Activated CD8-positive, alpha-beta memory T cell treated with anti-CD3 and anti-CD28 coated beads for 36 hours (primary cell): ENCODE data around the gene JMJD8. TPM values are rescaled to one million over a fixed set of nuclear protein-coding genes. Genes with fewer than 3 reads are reported as not detected.

Experiments
- CTCF ChIA-PET: fragments of 350-600 bp; sonication (Branson Sonifier 250); formaldehyde crosslinking; loops from one replicate; lab custom pipeline; 2021; ENCODE audit warnings: antibody characterized with exemption; lab: Charles Lee
- POLR2A ChIA-PET: fragments of 350-600 bp; sonication (Branson Sonifier 250); formaldehyde crosslinking; loops from one replicate; lab custom pipeline; 2021; ENCODE audit warnings: antibody characterized with exemption; lab: Charles Lee
- total RNA-seq, 2 experiments: library from RNA; stranded (reverse); gene quantifications; one replicate each; pipeline ENCODE4 v1.2.3, GENCODE V29; 2021

The JMJD8 gene, protein sequence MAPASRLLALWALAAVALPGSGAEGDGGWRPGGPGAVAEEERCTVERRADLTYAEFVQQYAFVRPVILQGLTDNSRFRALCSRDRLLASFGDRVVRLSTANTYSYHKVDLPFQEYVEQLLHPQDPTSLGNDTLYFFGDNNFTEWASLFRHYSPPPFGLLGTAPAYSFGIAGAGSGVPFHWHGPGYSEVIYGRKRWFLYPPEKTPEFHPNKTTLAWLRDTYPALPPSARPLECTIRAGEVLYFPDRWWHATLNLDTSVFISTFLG
- total RNA-seq: 10 to 100 TPM; 48.7 to 49.3 TPM

DNA sequence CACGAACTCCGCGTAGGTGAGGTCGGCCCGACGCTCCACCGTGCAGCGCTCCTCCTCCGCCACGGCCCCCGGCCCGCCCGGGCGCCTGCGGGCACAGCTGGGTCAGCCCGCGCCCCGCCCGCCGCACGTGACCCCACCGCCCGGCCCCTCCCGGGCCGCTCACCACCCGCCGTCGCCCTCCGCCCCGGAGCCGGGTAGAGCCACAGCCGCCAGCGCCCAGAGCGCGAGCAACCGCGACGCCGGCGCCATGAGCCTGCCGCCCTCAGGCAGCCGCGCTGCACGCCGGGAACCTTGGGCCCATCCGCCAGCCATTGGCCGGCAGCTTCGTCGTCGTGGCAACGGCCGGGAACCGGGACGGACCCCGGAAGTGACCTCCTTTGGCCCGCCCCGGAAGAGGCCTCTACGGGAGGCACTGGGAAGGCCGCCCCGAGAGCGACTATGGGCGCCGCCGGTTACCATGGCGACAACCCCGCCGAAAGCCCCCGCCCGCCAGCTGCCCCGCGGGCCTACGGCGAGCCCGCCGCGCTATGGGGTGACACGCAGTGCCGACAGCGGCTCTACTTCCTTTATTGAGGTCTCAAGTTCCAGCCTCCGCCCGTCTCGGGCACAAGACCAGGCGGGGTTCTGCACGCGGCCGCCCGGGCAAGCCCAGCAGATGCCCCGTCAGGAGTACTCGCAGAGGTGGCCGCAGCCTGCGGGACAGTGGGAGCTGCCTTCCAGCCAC lies at the start of gene JMJD8:
JMJD8 (minus strand) TSS at position 264 of the 724 bp plus-strand sequence; CDS start at position 249, 15 bp downstream.
- ChIA-PET POLR2A (interaction anchor here (0.8 to 1.2 kb wide), 2 partner anchors 15 to 52 kb away, joined by 3 read pairs; no protein-coding TSS in a partner anchor), CTCF (interaction anchor here (0.9 to 1.7 kb wide), 4 partner anchors 11 to 29 kb away, joined by 3 to 4 read pairs (median 3); no protein-coding TSS in a partner anchor)

DNA sequence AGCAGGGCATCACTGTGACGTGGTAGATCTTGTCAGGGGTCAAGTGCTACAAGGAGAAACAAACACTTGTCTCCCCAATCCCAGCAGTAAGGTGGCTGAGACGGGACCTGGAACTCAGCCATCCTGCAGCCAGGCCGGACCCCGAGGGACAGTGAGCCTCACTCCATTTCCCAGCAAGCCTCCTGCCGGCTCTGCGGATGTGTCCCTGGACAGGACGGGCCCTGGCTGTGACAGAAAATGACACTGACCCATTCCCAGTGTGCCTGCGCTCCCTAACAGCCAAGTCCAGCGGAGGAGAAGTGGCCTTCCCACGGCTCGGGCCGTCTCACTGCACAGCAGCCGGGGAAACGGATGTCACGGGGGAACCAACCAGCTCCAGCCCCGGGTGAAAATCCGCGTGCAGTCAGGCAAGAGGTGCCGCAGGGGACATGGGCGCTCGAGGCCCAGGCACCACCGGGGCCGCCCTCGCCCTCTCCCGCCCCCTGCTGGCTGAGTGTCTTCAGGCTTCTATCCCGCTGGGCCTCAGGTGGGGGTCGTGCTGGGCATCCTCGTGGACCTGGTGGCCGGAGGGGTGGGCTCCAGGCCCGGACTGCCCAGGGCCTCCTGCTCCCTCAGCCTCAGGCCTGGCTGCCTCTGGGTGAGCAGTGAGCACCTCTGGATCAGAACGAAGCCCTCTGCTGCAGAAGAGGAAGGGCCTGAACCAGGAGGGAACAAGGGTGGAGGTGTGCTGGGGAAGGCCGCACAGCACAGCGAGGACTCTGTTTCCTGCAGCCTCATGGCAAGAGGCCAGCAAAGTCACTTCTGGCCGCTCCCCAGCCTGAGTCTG lies 49.5 kb upstream of the JMJD8 start:
- ChIA-PET CTCF (interaction anchor here (1.3 to 1.4 kb wide), 4 partner anchors 14 to 36 kb away, joined by 3 to 7 read pairs (median 4); no protein-coding TSS in a partner anchor), POLR2A (no interaction called here)

GRCh38 chr16:732936-733335 lies 48.8 kb upstream of the JMJD8 start:
- CTCF ChIA-PET: interaction anchor here (1.3 to 1.4 kb wide), 3 partner anchors 13 to 37 kb away, joined by 3 to 7 read pairs (median 3); no protein-coding TSS in a partner anchor
- POLR2A ChIA-PET: interaction anchor here (0.8 kb wide), 1 partner anchor 12 kb away, joined by 3 read pairs; the partner anchor contains the start of gene ANTKMT

DNA sequence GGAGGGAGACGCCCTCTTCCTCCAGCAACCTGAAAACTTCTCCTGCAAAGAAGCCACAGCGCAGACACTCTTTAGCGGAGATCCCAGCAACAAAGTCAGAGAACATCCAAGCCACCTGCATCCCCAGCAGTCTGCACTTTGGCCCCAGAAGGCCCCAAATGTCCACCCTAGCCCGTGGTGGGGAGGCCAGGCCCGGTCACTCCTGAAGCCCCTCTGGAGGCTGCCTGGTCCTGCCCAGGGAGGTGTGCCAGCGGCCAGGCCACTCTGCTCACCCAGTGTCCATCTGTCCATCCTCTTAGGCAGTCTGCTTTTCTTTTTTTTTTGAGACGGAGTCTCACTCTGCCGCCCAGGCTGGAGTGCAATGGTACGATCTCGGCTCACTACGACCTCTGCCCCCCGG lies 48.2 kb upstream of the JMJD8 start:
- CTCF ChIA-PET: interaction anchor here (1.3 to 1.4 kb wide), 3 partner anchors 12 to 38 kb away, joined by 3 to 7 read pairs (median 3); no protein-coding TSS in a partner anchor
- POLR2A ChIA-PET: interaction anchor here (0.8 kb wide), 1 partner anchor 12 kb away, joined by 3 read pairs; the partner anchor contains the start of gene ANTKMT

DNA sequence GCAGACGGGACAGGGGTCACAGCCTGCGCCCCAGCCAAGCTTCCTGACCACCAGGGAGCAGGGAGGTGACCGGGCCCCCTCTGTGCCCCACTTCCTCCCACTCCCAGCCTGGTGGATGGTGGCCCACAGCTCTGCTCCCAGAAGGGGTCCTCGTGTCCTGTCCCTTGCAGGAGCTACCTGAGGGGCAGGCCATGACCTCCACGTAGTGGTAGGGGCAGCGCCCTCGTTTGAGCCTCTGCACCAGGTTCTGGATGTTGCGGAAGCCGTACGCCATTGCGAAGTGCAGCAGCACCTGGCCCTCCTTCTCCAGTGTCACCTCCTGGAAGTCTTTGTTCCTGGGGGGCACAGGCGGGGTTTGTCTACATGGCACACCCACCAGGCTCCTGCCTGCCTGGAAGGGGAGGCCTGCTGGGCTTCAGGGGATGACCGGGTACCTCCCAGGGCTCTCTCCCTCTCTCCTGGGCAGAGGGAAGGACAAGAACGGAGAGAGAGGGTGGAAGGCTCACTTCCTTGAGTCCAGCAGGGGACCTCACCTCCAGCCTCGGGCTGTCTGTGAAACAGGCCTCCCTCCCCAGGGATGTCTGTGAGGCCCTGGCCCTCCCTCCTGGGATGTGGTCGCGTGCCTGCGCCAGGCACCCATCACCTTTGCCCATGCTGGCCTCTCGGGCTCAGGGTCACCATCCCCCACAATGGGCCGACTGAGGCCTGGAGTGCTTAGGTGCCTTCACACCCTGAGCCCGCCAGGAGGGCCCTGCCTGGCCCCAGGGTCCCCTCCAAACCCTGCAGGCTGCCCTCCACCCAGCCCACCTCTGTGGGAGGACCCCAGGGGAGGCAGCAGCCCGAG lies 46.8 kb upstream of the JMJD8 start:
- ChIA-PET CTCF (interaction anchor here (0.6 to 1.8 kb wide), 3 partner anchors 10 to 20 kb away, joined by 3 to 10 read pairs (median 4); partner anchors contain the start of gene ANTKMT), POLR2A (interaction anchor here (0.5 to 2.9 kb wide), 2 partner anchors 10 to 11 kb away, joined by 3 to 15 read pairs; partner anchors contain the start of gene ANTKMT)

DNA sequence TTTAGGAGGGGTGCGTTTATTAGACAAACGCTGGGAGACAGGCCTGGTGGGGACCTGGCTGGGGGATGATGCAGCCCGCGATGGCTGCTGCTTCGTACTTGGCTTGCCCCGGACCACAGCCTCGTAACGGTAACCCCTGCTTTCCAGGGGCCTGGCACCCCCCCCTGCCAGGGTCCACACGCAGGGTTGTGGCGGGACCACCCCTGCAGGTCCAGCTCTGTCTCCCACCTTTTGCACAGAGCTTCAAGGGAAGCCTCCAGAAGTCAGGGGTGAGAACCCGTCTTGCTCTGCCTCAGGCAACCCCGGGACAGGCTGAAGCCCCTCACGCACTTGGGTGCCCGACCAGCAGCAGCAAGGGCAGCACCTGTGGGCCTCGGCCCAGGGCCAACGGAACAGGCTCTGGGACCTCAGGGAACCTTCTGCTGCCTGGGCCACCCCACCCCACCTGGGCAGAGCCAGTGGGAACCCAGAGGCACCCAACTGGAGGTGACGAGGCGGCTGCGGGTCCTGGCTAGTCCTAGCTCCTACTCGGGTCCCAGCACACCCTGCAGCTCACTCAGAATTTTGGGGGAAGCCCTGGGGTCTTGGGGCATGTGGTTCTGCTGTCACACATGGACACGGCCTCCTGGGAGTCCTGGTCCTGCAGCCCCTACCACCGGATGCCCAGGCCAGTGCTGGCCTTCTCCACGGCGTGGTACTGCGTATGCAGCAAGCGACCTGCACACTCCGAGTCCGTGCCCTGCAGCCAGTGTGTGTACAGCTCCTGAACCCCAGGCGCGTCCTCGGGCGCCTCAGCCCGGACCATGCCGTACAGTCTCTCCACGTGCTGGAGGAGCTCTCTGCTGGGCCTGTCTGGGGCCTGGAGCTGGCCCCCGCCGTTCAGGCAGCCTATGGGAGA lies 45.9 kb upstream of the JMJD8 start:
- POLR2A ChIA-PET: interaction anchor here (0.5 to 2.9 kb wide), 2 partner anchors 9 to 12 kb away, joined by 3 to 15 read pairs; partner anchors contain the start of gene ANTKMT
- CTCF ChIA-PET: interaction anchor here (1.1 to 1.8 kb wide), 3 partner anchors 9 to 19 kb away, joined by 3 to 10 read pairs (median 5); partner anchors contain the start of genes ANTKMT and CIAO3

- POLR2A ChIA-PET: interaction anchor here (0.9 to 2.9 kb wide), 3 partner anchors 8 to 95 kb away, joined by 3 to 15 read pairs (median 12); partner anchors contain the start of gene ANTKMT
- CTCF ChIA-PET: interaction anchor here (1.1 to 1.8 kb wide), 4 partner anchors 8 to 18 kb away, joined by 3 to 10 read pairs (median 4); partner anchors contain the start of genes ANTKMT and CIAO3
Observed at GRCh38 chr16:728890-729744, 45.0 kb upstream of the JMJD8 start.

DNA sequence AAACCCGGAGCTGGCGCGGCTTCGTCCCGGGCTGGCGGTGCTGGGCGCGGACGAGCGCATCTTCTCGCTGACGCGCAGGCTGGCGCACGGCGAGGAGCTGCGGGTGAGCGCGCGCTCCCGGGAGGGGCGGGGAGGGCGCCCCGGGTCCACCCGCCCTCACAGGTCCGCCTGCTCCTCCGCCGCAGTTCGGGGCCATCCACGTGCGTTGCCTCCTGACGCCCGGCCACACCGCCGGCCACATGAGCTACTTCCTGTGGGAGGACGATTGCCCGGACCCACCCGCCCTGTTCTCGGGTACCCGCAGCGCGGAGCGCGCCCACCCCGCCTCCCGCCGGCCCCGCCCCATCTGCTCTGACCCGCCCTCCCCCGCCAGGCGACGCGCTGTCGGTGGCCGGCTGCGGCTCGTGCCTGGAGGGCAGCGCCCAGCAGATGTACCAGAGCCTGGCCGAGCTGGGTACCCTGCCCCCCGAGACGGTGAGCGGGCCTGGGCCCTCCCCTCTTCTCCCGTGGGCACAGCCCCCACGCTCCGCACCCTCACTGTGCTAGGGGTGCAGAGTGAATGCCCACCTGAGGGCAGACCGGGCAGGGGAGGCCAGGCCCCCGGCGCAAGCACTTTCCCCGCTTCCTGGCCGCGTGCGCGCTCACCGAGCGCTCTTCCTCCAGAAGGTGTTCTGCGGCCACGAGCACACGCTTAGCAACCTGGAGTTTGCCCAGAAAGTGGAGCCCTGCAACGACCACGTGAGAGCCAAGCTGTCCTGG lies 44.2 kb upstream of the JMJD8 start:
- POLR2A ChIA-PET: interaction anchor here (0.6 to 1.5 kb wide), 6 partner anchors 8 to 688 kb away, joined by 3 to 12 read pairs (median 3); partner anchors contain the start of gene CIAO3
- CTCF ChIA-PET: interaction anchor here (1.1 to 3.0 kb wide), 4 partner anchors 8 to 57 kb away, joined by 3 to 15 read pairs (median 4); partner anchors contain the start of gene CIAO3

DNA sequence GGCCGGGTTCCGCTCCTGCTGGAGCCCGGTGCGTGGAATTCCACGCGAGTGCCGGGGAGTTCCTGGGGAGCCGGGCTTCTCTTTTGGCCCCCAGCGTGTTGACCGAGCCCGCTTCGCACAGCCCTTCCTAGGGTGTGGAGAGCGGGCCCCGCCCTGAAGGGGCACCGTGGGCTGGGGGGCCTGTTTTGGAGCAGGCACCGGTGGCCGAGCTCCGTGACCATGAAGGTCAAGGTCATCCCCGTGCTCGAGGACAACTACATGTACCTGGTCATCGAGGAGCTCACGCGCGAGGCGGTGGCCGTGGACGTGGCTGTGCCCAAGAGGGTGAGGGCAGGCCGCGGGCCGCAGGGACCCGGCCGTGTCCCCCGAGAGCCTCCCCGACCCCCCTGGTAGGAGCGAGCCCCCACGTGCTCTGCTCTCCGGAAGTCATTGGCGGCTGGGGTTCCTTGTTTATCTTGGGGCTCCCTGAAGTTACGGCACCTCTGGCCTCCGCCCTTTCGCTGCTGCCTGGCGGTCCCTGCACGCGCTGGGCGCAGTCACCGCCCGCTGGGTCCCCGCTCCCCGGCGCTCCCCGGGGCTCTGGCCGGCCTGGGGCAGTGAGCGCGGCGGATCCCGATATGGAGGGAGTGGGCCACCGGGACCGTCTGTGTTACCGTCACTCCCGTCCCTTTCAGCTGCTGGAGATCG lies 43.3 kb upstream of the JMJD8 start:
- ChIA-PET CTCF (interaction anchor here (1.1 to 3.0 kb wide), 5 partner anchors 8 to 58 kb away, joined by 3 to 15 read pairs (median 3); partner anchors contain the start of gene CIAO3), POLR2A (interaction anchor here (0.9 to 1.5 kb wide), 2 partner anchors 9 to 32 kb away, joined by 3 to 7 read pairs; no protein-coding TSS in a partner anchor)

DNA sequence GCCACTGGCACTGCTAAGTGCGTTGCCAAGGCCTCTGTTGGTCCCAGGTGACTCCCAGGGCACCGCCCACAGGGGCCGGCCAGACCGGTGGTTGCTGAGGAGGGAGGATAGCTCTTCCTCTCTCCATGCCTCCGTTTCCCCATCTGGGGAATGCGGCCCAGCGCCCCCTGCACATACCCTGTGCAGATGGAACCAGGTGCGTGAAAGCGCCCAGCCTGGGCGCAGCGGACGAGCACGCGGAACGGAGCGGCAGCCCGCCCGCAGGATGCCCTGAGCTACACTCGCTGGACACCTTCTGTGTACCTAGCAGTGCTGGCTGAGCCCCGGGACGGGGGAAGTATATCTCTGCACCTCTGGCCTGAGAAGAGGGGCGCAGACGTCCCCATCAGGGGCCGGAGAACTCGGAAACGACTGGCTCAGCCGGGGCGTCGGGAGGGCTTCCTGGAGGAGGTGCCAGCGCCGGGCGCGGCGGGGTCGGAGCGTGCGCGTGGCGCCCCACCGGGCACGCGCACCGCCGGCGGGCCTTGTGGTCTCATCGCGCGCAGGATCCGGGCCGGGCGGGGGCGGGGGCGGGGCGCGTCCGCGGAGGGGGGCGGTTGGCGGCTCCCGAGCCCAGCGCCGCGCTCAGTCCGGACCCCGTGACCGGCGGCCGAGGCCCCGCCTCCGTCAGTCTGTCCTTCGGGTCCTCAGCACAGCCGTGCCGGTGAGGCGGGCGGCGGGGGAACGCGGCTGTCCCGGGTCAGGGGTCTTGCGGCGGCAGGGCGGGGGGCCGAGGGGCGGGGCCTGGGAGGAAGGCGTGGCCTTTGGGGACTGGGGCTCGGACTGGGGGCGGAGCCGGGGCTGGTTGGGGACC lies 42.5 kb upstream of the JMJD8 start, which contains the start of the genes CCDC78 and HAGHL:
CCDC78 (minus strand) TSS at position 6 of the 853 bp plus-strand sequence. CDS start 76 bp downstream, outside the sequence.
HAGHL (plus strand) TSS at position 669 of the 853 bp plus-strand sequence. CDS start 404 bp downstream, outside the sequence.
- POLR2A ChIA-PET: interaction anchor here (1.0 to 1.2 kb wide), 2 partner anchors 9 to 61 kb away, joined by 3 to 7 read pairs; partner anchors contain the start of gene RPUSD1
- CTCF ChIA-PET: interaction anchor here (1.2 to 3.1 kb wide), 5 partner anchors 9 to 58 kb away, joined by 3 to 26 read pairs (median 3); partner anchors contain the start of genes CIAO3, METRN and RHOT2

- CTCF ChIA-PET: interaction anchor here (1.4 to 3.1 kb wide), 4 partner anchors 9 to 58 kb away, joined by 3 to 26 read pairs (median 9); partner anchors contain the start of genes CIAO3, METRN and RHOT2
- POLR2A ChIA-PET: interaction anchor here (1.0 to 1.2 kb wide), 2 partner anchors 10 to 62 kb away, joined by 3 to 7 read pairs; partner anchors contain the start of gene RPUSD1
Observed at GRCh38 chr16:726188-726437, 42.0 kb upstream of the JMJD8 start.

- ChIA-PET POLR2A (interaction anchor here (0.7 to 1.2 kb wide), 3 partner anchors 10 to 78 kb away, joined by 3 to 7 read pairs (median 3); partner anchors contain the start of gene RPUSD1), CTCF (interaction anchor here (0.9 to 3.1 kb wide), 4 partner anchors 10 to 57 kb away, joined by 3 to 26 read pairs (median 10); partner anchors contain the start of genes CIAO3, METRN and RHOT2)
Observed at GRCh38 chr16:725463-726187, 41.5 kb upstream of the JMJD8 start.
